BLaER1 treated with 17β-estradiol and CSF1 and Interleukin-3, amounts not matched to agents 10 nM and 100 nM (cell line): ENCODE measurements around the gene MRPS2.
A peak's percentile ranks its signal among the peaks of the same experiment; 100 is the strongest.

Source experiments
- H3K27ac ChIP-seq, 11 experiments: shearing (Covaris generic); formaldehyde crosslinking; 2 replicates each; pipeline ENCODE4 v1.8.1; 2022
- H3K27me3 ChIP-seq, 11 experiments: shearing (Covaris generic); formaldehyde crosslinking; 2 replicates each; pipeline ENCODE4 v1.8.1; 2022
- H3K36me3 ChIP-seq, 11 experiments: shearing (Covaris generic); formaldehyde crosslinking; 2 replicates each; pipeline ENCODE4 v1.8.1; 2022
- H3K4me1 ChIP-seq, 10 experiments: shearing (Covaris generic); formaldehyde crosslinking; 2 replicates each; pipeline ENCODE4 v1.8.1; 2022
- H3K4me2 ChIP-seq, 11 experiments: shearing (Covaris generic); formaldehyde crosslinking; 2 replicates each; pipeline ENCODE4 v1.8.1; 2022
- H3K4me3 ChIP-seq, 10 experiments: shearing (Covaris generic); formaldehyde crosslinking; 2 replicates each; pipeline ENCODE4 v1.8.1; 2022
- H3K9ac ChIP-seq, 11 experiments: shearing (Covaris generic); formaldehyde crosslinking; 2 replicates each; pipeline ENCODE4 v1.8.1; 2022
- H3K9me3 ChIP-seq, 11 experiments: shearing (Covaris generic); formaldehyde crosslinking; replicated peaks in 1 of 11; 2 replicates each; pipeline ENCODE4 v1.8.1; 2022
- H4K20me1 ChIP-seq, 11 experiments: shearing (Covaris generic); formaldehyde crosslinking; 2 replicates each; pipeline ENCODE4 v1.8.1; 2022
- Cebpa-rat ChIP-seq, 11 experiments: shearing (Covaris generic); IDR thresholded peaks; 2 replicates each; pipeline ENCODE4 v1.8.1; 2022

The MRPS2 gene

DNA sequence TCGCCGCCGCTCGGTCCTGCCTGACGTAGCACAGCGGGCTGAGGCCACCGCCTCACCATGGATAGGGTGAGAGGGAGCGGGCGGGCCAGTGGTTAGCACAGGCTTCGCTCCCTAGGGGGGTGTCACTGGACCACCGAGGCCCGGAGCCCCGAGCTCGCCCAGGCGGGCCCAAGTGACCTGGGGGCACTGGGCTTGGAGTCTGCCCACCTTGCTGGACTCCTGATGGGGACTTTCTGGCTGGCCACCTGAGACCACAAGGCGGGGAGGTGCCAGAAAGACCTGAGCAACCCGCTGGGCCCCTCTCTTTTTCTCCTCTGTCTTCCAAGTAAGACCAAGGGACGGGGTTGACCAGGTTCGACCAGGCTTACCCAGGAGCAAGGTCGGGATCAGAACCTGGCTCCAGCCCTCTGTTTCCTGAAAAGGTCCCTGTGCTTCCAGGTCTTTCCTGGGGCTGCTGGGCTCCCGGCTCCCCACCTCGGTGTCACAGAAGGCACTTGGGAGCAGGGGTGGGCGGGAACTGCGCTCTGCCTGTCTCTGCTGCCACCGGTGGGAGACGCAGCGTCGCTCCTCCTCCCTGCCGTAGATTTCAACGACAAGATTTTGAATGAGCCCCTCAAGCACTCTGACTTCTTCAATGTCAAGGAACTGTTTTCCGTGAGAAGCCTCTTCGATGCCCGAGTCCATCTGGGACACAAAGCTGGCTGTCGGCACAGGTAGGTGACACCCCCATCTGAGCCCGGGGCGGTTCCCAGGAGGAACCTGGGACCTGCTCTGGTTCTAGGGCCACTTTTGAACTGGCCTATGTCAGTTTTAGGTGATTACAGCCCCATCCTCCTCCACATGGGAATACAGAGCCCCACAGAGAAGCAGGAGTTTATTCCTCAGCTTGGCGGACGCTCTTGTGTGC is 1.0 kb downstream of the MRPS2 start:
- no peaks in the 10 kb centered on the region for H3K9me3 ChIP-seq
- TF ChIP-seq Cebpa-rat (IDR thresholded peaks at IDR 0.05), result no peak
- peak overlapping the region; percentile 90 to 99 (median 95) for H3K9ac ChIP-seq
- H3K27me3 ChIP-seq, result no peaks in the 10 kb centered on the region
- peaks cover 23 to 48% (median 44%) of the 10 kb centered on the region in 11 experiments for H3K36me3 ChIP-seq
- peak overlapping the region; percentile 87 to 99 (median 96) for H3K4me3 ChIP-seq
- H4K20me1 ChIP-seq, result peaks cover 31 to 69% (median 54%) of the 10 kb centered on the region in 11 experiments; a peak in 21 of 22 replicates
- peak overlapping the region; percentile 75 to 96 (median 90) for H3K27ac ChIP-seq
- peak overlapping the region; percentile 98 to 100 (median 99) for H3K4me2 ChIP-seq
- peaks cover 18 to 37% (median 29%) of the 10 kb centered on the region in 10 experiments for H3K4me1 ChIP-seq

DNA sequence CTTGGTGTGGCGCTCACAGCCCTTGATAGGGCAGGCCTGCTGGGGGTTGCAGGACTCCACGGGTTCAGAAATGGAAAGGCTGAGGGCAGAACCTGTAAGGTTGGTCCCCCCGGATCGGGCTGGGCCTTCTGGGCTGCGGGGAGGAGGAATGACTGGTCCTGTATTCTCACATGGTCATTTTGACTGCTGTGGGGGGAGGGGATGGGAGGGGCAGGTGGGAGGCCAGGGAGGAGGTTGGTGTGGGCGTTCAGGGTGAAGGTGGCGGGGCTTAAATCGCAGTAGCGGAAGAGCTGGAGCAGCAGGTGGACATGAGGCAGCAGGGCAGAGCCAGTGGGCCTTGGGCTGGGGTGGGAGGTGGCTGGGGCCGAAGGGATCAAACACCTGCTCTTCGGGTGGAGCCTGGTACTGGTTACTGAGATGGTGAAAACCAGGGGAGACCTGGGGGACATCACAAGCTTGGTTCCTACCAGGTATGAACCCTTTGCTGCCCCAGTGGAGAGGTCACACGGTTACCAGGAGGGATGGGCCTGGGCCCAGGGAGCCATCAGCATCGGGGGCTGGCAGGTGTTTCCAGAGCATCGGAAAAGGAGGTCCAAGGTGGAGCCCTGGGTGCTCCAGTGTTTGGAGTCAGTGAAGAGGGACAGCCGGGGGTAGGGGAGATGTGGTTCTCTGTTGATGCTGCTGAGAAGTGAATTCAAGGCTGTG is 1.8 kb downstream of the MRPS2 start:
- H3K4me2 ChIP-seq, result peak overlapping the region; percentile 98 to 100 (median 99)
- H3K36me3 ChIP-seq, result peaks cover 23 to 48% (median 44%) of the 10 kb centered on the region in 11 experiments
- H3K27ac ChIP-seq, result 0 out of 22 replicates have a peak overlapping the region, but pooled peaks of 1 of the 11 experiments have one; percentile 93
- peaks cover 31 to 71% (median 55%) of the 10 kb centered on the region in 11 experiments; a peak in 21 of 22 replicates for H4K20me1 ChIP-seq
- H3K4me3 ChIP-seq, result peak overlapping the region in 9 of 10 experiments; percentile 87 to 99 (median 97); a peak in 15 of 20 replicates
- H3K4me1 ChIP-seq, result peaks cover 18 to 37% (median 29%) of the 10 kb centered on the region in 10 experiments
- no peaks in the 10 kb centered on the region for H3K9me3 ChIP-seq
- peak overlapping the region; percentile 90 to 99 (median 95); a peak in 20 of 22 replicates for H3K9ac ChIP-seq
- no peak for TF ChIP-seq Cebpa-rat (IDR thresholded peaks at IDR 0.05)
- no peaks in the 10 kb centered on the region for H3K27me3 ChIP-seq

DNA sequence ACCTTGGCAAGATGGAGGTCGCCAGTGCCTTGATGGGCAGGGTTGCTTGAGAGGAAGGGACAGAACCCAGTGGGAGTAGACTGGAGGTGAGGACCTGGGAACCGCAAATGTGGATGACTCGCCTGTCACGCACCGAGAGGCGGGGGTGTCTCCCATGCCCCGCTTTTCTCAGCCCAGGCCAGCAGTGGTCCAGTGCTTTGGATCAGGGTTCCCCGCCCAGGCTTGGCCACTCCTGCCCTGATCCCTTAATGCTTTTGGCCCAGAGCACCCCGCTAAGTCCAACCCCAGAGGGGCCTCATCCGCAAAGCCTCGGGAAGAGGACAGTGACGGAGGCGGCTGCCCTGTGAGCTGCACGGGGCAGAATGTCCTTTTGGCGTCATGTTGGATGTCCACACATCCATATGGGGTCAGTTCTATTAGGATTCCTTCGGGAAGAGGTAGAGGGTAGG is 2.4 kb downstream of the MRPS2 start:
- Histone ChIP-seq H3K4me3 (peak overlapping the region in 2 of 10 experiments; percentile 23 to 28; a peak in 1 of 20 replicates), H3K4me1 (peaks cover 18 to 37% (median 29%) of the 10 kb centered on the region in 10 experiments), H4K20me1 (peaks cover 31 to 71% (median 55%) of the 10 kb centered on the region in 11 experiments; a peak in 21 of 22 replicates), H3K27me3 (no peaks in the 10 kb centered on the region), H3K9ac (peak overlapping the region in 4 of 11 experiments; percentile 17 to 97 (median 94); a peak in 3 of 22 replicates), H3K27ac (no peak overlapping the region), H3K4me2 (peak overlapping the region in 7 of 11 experiments; percentile 98 to 100 (median 99); a peak in 8 of 22 replicates), H3K36me3 (peaks cover 23 to 48% (median 44%) of the 10 kb centered on the region in 11 experiments), H3K9me3 (peaks cover 0 to 5% (median 0%) of the 10 kb centered on the region in 11 experiments; a peak in 6 of 22 replicates)
- TF ChIP-seq Cebpa-rat (IDR thresholded peaks at IDR 0.05), result no peak

DNA sequence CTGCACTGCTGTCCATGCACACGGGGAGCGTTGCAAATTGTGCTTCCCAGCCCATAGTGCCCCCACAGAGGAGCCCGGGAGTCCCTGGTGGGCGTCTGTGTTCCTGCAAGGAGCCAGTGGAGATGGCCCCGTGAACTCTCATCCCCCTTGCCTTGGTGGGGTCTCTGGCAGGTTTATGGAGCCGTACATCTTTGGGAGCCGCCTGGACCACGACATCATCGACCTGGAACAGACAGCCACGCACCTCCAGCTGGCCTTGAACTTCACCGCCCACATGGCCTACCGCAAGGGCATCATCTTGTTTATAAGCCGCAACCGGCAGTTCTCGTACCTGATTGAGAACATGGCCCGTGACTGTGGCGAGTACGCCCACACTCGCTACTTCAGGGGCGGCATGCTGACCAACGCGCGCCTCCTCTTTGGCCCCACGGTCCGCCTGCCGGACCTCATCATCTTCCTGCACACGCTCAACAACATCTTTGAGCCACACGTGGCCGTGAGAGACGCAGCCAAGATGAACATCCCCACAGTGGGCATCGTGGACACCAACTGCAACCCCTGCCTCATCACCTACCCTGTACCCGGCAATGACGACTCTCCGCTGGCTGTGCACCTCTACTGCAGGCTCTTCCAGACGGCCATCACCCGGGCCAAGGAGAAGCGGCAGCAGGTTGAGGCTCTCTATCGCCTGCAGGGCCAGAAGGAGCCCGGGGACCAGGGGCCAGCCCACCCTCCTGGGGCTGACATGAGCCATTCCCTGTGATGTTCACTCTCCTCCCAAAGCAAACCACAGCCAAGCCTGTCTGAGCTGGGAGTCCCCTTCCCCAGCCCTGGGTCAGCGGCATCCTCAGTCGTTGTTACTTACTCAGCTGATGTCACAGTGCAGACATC is 3.1 kb downstream of the MRPS2 start:
- TF ChIP-seq Cebpa-rat (IDR thresholded peaks at IDR 0.05), result no peak
- Histone ChIP-seq H3K27me3 (no peaks in the 10 kb centered on the region), H3K27ac (no peak overlapping the region), H3K4me1 (peaks cover 18 to 37% (median 29%) of the 10 kb centered on the region in 10 experiments), H3K9me3 (peaks cover 4 to 12% (median 6%) of the 10 kb centered on the region in 11 experiments), H3K4me3 (no peak overlapping the region), H3K9ac (no peak overlapping the region), H3K4me2 (no peak overlapping the region), H4K20me1 (peaks cover 31 to 71% (median 55%) of the 10 kb centered on the region in 11 experiments; a peak in 21 of 22 replicates), H3K36me3 (peaks cover 23 to 48% (median 44%) of the 10 kb centered on the region in 11 experiments)

DNA sequence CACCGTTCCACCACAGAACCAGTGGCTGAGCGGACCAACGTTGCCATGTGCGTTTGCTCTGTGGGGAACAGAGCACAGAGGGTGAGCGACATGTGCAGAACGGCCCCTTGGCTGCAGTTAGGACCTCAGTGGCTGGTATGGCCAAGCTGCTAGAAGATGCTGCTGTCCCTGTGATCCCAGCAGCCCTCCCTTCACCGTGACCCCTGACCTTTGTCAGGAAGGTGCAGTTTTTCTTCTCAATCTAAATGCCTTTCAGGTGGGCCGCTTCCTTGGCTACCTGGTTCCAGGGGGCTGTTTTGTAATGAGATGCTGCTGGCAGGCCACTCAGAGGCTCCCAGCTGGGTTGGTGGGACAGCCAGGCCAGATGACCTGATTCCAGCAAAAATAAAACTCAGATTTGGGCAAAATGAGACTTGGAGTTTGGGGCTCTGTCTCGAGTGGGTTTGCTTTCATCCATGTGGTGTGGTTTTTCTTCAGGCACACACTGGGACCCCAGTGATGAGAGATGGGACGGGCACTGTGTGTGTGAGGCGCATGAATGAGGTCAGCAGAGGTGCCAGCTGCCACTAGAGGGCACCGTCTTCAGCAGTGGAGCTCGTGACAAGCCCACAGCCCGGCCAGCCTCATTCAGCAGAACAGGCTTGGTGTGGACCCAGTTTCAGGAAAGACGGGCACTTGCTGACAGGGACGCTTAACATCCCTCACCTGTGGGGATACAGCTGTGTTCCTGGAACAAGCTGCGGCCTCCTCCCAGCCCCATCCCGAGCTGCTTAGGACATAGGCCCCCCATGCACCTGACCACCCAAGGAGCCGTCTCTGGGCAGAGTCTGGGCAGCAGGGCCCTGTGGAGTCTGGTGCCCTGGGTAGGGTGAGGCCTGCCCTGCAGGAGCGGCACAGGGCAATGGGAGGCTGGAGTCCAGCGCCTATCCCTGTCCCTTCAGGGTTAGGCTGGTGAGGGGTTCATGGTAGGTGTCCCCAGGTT is 4.1 kb downstream of the MRPS2 start:
- Histone ChIP-seq H3K4me2 (no peak overlapping the region; a peak in 1 of 22 replicates), H3K27me3 (no peaks in the 10 kb centered on the region), H3K36me3 (peaks cover 23 to 48% (median 44%) of the 10 kb centered on the region in 11 experiments), H3K4me1 (peaks cover 11 to 29% (median 20%) of the 10 kb centered on the region in 10 experiments), H3K9me3 (peaks cover 13 to 21% (median 15%) of the 10 kb centered on the region in 11 experiments), H3K27ac (no peak overlapping the region), H3K4me3 (no peak overlapping the region), H3K9ac (no peak overlapping the region), H4K20me1 (peaks cover 31 to 66% (median 52%) of the 10 kb centered on the region in 11 experiments; a peak in 21 of 22 replicates)
- no peak for TF ChIP-seq Cebpa-rat (IDR thresholded peaks at IDR 0.05)

DNA sequence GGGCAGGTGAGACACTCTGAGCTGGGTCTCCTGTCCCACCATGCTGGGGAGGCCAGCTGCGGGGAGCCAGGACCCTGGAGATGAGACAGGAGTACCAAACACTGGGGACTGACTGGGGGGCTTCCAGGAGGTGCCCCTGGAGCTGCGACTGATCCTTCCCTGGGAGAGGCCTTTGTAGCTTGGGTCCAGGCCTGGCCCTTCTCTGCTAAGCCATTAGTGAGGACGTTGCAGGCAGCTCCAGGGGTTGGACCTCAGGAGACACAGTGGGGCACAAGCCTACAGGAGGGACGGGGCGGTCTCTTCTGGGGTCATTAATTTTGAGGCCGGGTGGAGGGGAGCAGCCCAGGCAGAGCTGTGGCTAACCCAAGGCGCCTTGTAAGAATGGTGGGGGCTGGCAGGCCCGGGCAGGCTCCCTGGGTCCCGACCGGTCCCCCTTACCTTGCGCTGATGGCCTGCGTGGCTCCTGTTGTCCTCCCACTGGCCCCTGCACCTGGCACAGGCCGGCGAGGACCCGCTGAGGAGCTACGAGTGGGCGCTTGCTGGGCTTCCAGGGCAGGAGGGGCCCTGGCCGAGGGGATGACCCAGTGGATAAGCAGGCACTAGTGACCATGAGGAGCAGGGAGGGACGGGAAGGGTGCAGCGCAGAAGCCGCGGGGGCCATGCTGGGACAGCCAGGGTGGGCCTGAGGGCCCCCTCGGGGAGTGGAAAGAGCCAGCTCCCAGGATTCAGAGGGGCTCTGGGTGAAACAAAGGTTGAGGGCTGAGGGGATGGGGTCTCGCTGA is 5.1 kb downstream of the MRPS2 start:
- H3K4me1 ChIP-seq, result peaks cover 11 to 25% (median 16%) of the 10 kb centered on the region in 10 experiments
- peaks cover 23 to 48% (median 44%) of the 10 kb centered on the region in 11 experiments for H3K36me3 ChIP-seq
- peaks cover 31 to 66% (median 52%) of the 10 kb centered on the region in 11 experiments; a peak in 21 of 22 replicates for H4K20me1 ChIP-seq
- H3K27ac ChIP-seq, result no peak overlapping the region
- H3K4me2 ChIP-seq, result no peak overlapping the region
- peaks cover 15 to 26% (median 19%) of the 10 kb centered on the region in 11 experiments for H3K9me3 ChIP-seq
- no peak overlapping the region for H3K9ac ChIP-seq
- no peaks in the 10 kb centered on the region for H3K27me3 ChIP-seq
- no peak for TF ChIP-seq Cebpa-rat (IDR thresholded peaks at IDR 0.05)
- no peak overlapping the region for H3K4me3 ChIP-seq
